GM21619 (cell line): ENCODE data around the gene DNAH14.
"Not testable (repeated sequence)": the region's sequence is repeated elsewhere in the genome, so short reads cannot be mapped to it uniquely, and the experiment has no call there.

Source experiments
- ATAC-seq: cut with Tn5 transposase; IDR thresholded peaks from one replicate; pipeline ENCODE4 v1.9.1; 2021; ENCODE audit not compliant: unreplicated experiment

DNAH14 gene

DNA sequence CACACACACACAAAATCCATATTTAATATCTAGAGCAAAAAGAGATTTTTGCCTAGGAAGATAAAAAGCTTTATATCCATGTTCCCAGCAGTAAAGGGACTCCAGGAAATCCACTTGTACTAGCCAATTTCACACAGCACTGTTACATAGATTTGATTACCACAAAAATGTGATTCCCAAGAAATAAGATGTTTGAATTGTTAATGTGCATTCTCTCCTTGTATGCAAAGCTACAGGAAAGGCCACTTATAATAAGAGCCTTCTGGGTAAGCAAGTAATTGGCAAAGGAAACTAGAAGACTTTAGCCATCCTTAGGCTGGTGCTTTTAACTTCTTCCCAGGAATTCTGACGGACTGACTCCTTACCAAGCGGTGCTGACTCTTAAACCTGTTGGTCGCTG lies 409.1 kb downstream of the DNAH14 start:
- ATAC-seq = no peak

DNA sequence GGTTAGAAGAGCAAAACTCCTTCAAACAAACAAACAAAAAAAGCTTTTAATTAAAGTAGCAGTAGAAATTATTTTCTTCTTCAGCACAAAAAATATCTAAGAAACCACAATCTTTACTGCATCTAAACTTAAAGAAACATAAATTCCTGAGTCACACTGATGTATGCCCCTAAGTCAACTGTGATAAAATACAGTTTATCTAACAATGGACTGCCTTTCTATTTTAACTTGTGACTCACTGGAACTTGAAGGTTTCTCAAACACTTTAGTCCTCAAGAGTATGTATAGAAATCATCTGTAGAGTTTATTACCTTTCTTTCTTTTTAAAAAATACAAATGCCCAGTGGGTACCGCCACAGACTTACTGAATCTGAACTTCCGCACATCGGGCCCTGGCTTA lies 412.2 kb downstream of the DNAH14 start:
- no peak for ATAC-seq

DNA sequence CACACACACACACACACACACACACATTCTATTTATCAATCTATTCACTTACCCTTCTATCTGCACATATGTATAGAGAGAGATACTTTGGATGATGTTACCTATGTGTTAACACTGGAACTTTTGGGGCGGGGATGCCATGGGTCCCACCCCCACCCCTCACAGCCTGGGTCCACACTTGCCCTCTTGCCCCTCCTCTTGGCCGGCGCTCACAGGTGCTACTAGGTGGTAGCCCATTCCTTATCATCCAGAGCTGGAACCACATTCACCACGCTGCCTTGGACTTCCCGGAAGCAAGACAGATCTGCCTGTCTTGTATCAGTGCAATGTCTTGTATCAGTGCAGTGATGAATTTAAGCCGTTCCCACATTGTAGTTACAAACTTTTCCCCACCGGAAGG lies 413.2 kb downstream of the DNAH14 start:
- ATAC-seq = no peak

DNA sequence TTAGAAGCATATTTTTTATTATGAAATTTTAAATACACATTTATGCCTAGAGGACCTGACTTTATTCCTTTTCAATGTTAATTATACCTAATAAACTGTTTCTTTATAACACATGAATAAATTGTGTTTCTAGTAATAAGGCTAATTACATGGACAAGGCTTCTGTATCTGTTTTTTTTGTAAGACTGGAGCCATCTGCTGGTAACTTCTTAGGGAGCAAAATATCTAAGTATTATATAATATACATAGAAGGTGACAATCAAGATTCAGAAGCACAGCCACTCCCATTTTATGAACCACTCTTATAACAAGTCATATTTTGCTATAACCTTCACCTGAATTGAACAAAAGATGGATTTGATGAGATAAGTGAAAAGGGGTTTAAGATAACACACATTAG lies 414.1 kb downstream of the DNAH14 start:
- no peak for ATAC-seq

DNA sequence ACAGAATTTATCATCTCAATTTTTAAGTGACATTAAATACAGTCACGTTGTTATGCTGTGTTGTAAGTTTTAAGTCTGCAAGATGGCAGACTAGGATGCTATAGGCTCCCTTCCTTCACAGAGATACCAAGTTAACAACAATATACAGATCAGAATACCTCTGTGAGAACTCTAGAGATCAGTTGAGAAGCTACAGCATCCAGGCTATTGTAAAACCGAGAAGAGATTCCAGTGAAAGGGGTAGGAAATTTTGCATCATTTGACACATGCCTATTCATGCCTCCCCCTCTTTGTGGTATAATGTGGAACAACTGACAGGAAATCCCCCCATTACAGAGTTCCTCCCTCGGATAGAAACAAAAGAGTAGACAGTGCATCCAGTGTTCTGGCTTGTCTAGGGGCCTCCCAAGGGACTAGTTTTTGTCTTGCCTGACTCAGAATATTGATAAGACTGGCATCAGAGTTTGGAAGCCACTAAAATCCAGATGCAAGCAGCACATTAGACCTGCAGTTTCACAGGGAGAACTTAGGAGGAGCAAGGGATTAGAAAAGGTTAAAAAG lies 417.7 kb downstream of the DNAH14 start:
- no peak for ATAC-seq

DNA sequence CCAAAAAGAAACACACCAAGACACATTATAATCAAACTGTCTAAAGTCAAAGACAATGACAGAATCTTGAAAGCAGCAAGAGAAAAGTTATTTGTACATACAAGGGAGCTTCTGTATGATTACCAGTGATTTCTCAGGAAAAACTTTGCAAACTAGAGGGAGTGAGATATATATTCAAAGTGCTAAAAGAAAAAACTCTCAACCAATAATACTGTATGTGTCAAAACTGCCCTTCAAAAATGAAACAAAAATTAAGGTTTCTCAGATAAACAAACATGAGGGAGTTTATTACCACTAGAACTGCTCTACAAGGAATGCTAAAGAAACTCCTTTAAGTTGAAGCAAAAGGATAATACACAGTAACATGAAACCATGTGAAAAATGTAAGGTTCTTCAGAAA lies 418.9 kb downstream of the DNAH14 start:
- no peak for ATAC-seq

DNA sequence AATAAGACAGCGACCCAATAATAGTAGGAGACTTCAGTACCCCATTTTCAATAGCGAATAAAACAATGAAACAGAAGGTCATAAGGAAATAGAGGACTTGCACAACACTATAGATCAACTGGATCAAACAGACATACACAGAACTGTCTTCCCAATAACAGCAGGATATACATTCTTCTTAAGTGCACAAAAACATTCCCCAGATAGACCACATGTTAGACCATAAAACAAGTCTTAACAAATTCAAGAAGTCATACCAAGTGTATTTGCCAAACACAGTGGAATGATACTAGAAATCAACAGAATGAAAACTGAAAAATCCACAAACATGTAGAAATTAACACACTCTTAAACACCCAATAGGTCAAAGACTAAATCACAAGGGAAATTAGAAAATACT lies 420.4 kb downstream of the DNAH14 start:
- ATAC-seq = no peak

DNA sequence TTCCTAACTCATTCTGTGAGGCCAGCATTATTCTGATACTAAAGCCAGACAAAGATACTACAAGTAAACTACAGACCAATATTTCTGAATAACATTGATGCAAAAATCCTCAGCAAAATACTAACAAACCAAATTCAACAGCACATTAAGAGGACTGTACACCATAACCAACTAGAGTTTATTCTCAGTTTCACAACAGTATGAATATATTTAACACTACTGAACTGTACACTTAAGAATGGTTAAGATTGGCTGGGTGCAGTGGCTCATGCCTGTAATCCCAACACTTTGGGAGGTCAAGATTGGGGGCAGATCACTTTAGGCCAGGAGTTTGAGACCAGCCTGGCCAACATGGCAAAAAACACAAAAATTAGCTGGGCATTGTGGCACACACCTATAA lies 421.4 kb downstream of the DNAH14 start:
- ATAC-seq = no peak

DNA sequence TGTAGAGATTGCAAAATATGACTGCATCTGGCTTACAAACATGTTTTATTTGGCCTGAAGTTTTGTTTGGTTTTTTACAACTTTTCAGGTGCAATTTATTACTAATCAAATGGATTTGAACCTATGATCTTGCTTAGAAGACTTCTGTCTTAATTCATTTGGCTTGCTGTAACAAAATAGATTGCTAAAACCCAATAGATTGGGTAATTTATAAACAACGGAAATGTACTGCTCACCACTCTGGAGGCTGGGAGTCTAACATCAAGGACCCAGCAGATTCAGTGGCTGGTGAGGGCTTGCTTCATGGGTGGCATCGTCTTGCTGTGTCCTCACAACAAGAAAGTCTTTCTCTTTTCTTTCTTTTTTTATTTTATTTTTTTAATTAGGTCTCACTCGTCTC lies 425.4 kb downstream of the DNAH14 start:
- ATAC-seq = no peak

DNA sequence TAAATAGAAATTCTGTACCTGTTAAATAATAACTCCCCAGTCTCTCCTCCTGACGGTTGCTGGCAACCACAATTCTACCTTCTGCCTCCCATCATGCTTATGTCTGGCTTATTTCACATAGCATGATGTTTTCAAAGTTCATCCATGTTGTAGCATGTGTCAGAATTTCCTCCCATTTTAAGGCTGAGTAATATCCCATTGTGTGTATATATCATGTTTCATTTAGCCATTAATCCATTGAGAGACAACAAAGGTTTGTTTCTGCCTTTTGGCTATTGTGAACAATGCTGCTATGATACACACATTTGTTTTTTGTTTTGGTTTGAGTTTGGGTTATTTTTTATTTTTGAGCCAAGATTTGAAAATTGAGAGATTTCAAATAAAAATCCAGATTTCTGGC lies 426.4 kb downstream of the DNAH14 start:
- ATAC-seq = no peak

DNA sequence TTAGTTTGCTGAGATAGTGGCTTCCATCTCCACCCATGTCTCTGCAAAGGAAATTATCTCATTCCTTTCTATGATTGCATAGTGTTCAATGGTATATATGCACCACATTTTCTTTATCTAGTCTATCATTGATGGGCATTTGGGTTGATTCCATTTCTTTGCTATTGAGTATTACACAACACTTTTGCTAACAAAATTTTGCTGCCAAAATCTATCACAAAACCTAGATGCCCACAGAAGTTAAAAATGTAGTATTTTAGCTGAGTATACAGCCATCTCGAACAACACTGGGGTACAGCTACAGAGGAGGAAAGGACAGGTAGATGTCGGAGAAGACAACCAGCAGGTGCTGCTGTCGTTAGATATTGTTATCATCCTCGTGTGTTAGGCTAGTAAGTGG lies 430.6 kb downstream of the DNAH14 start:
- ATAC-seq = no peak

DNA sequence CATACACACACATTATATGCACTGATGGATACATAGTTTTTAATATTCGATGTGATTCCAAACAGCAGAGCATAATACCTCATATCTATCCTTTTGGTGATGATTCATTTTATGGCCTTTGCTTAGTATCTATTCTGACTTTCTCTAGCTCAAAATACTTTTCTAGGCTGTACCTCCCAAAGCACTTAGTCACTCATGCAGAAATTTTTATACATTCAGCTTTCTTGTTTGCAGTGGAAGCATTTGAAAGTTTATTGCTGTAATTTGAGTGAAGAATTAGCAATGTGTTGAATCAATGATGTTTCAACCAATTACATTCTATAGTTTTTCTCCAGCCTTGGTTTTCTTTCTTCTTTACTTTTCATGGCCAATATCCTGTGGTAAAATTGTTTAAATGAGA lies 431.7 kb downstream of the DNAH14 start:
- no peak for ATAC-seq

DNA sequence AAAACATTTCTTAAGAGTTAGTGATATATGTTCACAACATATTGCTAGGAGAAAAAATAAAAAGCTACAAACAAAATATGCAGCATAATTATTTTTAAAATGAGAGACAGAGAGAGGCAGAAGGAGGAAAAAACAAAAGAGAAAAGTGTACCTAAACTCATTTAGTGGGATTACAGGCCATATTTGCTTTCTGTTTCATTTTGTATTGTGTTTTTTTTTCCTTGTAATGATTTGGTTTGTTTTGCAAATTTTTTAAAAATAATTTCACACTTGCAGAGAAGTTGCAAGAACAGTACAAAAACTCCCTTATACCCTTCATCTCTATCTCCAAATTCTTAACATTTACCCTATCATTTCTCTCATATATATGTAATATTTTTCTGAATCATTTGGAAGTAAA lies 433.3 kb downstream of the DNAH14 start:
- ATAC-seq = no peak

DNA sequence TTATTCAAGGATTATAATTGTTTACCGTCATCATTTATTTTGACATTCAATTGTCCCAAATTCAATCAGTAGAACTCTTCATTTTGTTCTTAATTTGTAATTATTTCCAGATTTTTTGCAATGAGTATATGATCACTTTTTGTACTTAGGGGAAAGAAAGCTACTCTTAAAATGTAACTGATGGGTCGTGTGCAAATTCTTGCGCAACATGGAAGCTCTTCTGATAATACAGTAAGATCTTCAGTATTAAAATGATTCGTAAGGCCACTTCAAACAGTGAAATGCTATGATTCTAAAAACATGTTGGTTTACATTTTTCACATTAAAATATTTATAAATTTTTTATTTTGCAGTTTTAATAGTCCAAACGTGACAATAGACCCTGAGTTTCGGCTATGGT lies 435.0 kb downstream of the DNAH14 start:
- no peak for ATAC-seq

DNA sequence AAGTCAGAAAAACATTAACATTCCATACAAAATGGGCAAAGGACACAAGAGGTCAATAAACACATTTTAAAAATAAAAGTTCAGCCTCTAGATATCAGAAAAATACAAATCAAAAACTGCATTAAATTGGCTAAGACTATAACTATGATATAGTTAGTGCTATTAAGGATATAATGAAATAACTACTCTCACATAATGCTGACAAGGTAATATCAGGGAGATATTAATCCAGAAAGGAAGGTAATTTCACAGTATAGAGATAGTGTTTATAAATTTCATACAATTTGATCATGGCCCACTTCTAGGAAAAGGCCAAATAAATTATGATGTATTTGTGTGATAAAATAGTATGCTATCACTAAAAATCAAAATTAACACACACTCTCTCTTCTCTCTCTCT lies 436.5 kb downstream of the DNAH14 start:
- no peak for ATAC-seq

DNA sequence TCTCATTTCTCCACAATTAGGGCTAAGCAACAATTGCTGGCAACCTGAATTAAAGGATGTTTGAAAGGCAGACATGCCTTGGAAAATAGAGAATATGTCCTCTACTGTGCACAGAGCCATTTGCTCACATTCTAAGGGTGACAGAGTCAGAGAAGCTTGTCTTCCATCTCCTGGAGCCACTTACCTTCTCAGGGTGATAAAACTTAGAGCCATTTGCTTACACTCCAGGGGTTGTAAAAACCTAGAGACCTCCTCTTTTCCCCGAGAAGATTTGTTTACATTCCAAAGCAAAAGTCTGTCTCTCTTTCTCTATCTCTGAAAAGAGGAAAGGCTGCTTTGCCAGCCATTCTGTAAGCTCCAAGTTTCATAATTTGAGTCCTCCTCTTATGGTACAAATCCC lies 437.1 kb downstream of the DNAH14 start:
- ATAC-seq = no peak

DNA sequence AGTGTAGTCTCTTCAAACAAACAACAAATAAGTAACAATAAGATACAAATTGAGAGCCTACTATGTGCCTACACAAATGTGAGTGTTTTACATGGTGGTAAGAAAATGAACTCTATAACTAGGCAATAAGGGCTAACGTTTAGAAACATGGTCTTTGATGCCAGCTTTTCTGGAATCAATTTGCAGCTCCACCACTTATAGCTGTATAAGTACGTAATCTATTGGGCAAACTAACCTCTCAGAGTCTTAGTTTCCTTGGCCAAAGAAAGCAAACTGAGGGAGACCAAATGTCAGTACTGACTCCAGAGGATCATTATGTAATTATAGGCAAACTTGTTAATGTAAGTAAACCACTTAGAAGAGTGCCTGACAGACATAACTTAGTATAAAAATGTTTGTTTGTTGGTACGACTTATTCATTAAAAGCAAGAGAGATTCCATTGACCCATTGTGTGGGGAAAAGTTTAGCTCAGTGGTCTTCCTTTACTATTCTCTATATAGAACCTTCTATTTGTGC lies 438.6 kb downstream of the DNAH14 start:
- no peak for ATAC-seq

DNA sequence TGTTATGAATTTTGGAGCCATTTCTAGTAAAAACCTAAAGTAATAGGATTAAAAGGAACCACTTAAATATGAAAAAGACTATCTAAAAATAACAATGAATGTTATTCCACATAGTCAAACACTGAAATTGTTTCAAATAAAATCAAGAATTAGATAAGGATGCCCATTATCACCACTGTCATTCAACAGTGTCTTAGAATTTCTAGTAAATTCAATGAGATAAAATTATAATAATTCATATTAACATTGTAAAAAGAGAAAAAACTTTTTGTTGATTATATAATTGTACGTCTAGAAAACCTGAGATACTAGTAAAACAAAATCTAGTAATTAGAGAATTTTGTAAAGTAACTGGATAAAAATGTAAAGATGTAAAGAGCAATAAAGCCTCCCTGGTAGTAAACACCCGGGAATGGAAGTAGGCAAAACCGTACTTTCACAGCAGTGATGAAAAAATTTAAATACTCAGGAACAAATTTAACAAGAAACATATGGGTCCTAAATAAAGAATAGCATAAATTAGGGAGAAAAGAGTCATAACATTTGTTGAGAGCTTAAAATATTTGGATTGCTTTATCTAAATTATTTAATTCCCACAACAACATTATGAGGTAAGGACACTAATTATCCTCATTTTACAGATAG lies 442.0 kb downstream of the DNAH14 start:
- no peak for ATAC-seq

DNA sequence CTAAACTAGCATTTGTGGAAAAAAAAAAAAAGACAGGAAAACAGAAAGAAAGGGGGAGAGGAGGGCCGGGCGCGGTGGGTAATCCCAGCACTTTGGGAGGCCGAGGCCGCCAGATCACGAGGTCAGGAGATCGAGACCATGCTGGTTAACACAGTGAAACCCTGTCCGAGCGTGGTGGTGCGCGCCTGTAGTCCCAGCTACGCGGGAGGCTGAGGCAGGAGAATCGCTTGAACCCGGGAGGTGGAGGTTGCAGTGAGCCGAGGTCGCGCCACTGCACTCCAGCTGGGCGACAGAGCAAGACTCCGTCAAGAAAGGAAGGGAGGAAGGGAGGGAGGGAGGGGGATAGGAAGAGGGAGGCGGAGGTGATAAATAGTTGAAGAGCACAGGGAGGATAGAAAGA lies 443.7 kb downstream of the DNAH14 start:
- no peak for ATAC-seq

DNA sequence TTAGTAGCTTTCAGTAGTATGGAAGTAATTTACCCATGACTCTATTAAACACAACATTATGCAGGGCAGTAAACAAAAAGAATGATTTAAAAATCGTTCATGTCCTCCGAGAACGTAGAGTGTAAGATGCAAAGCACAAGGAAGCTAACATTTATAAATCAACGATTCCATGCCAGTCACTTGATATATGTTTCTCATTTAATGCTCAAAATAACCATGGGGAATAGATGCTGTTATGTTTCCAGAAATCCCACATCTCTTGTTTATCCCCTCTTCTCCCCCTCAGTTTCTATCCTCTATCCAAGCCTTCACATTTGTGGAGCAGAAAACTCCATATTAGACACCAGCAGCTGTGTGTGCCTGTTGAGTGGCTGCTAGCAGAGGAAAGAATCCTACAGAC lies 445.5 kb downstream of the DNAH14 start:
- ATAC-seq = no peak

DNA sequence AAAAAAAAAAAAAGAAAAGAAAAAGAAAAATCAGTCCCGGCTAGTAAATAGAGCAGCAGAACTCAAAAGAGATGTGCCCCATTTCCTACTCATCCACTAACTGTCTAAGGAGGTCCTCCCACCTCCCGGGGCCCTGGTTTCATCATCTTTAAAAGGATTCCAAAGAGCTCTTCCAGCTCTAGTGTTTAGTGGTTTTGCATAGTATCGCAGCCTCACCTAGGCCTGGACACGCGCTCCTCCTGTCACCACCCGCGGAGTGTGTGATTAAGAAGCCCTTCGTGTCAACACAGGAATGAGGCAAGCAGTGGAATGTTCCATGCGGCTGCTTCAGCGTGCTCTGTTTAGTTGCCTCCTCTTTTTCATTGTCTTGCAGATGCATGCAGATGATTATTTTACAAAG lies 449.4 kb downstream of the DNAH14 start:
- no peak for ATAC-seq

DNA sequence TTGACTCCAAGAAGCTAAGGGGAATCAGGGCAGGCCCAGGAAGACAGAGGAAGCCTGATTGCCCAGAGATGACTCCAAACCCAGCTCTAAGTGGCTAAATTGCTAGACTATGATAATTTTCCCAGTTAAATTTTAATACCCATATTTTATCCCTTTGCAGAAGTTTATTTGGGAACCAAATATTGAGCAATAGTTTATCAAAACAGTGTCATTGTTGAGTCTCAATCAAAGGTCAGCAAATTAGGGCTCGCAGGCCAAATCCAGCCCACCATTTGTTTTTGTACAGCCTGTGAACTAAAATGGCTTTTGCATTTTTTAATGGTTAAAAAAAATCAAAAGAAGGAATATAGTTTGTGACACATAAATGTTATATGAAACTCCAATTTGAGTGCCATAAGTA lies 451.2 kb downstream of the DNAH14 start:
- no peak for ATAC-seq

DNA sequence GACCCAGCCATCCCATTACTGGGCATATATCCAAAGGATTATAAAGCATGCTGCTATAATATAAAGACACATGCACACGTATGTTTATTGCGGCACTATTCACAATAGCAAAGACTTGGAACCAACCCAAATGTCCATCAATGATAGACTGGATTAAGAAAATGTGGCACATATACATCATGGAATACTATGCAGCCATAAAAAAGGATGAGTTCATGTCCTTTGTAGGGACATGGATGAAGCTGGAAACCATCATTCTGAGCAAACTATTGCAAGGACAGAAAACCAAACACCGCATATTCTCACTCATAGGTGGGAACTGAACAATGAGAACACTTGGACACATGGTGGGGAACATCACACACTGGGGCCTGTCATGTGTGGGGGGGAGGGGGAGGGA lies 457.4 kb downstream of the DNAH14 start:
- not testable (repeated sequence) for ATAC-seq
